Omental fat pad (tissue), 4 donors: Measurements from ENCODE around the gene CXCR2. TPM values are rescaled to one million over a fixed set of nuclear protein-coding genes. Genes with fewer than 3 reads are reported as not detected.

Experiments used
- ATAC-seq: fragments of 150-250 bp; one replicate; pipeline ENCODE4 v1.9.1; 2016; ENCODE audit warnings: mild to moderate bottlenecking, moderate library complexity; ENCODE audit not compliant: low FRiP score
- DNase-seq: peaks from one replicate; pipeline ENCODE4 v3.0.0-alpha.2; 2019; ENCODE audit warnings: low spot score
- total RNA-seq, 4 donors: library from RNA; depleted of rRNA; stranded (reverse); fragments of >200 nt; gene quantifications; one replicate each; pipeline ENCODE4 v1.1.0, GENCODE V29; 2016
- TF ChIP-seq, protein P1 (sequence below), 3 donors: fragments of 450-650 bp; IDR thresholded peaks; one replicate each; pipeline ENCODE4 v1.5.1; 2016 to 2017; ENCODE audit warnings: antibody characterized with exemption in 3 of 3, mild to moderate bottlenecking in 3 of 3, moderate library complexity in 2 of 3

CXCR2 gene
- total RNA-seq, 4 donors from 2014 or later = 0.28 to 19.2 (median 1.3) TPM

- ATAC-seq (no peak), DNase-seq (no peak)
- TF ChIP-seq, protein P1, sequence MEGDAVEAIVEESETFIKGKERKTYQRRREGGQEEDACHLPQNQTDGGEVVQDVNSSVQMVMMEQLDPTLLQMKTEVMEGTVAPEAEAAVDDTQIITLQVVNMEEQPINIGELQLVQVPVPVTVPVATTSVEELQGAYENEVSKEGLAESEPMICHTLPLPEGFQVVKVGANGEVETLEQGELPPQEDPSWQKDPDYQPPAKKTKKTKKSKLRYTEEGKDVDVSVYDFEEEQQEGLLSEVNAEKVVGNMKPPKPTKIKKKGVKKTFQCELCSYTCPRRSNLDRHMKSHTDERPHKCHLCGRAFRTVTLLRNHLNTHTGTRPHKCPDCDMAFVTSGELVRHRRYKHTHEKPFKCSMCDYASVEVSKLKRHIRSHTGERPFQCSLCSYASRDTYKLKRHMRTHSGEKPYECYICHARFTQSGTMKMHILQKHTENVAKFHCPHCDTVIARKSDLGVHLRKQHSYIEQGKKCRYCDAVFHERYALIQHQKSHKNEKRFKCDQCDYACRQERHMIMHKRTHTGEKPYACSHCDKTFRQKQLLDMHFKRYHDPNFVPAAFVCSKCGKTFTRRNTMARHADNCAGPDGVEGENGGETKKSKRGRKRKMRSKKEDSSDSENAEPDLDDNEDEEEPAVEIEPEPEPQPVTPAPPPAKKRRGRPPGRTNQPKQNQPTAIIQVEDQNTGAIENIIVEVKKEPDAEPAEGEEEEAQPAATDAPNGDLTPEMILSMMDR (IDR thresholded peaks at IDR 0.05) = no peak
Measured at GRCh38 chr2:218152172-218152571, 26.3 kb downstream of the CXCR2 start.

DNA sequence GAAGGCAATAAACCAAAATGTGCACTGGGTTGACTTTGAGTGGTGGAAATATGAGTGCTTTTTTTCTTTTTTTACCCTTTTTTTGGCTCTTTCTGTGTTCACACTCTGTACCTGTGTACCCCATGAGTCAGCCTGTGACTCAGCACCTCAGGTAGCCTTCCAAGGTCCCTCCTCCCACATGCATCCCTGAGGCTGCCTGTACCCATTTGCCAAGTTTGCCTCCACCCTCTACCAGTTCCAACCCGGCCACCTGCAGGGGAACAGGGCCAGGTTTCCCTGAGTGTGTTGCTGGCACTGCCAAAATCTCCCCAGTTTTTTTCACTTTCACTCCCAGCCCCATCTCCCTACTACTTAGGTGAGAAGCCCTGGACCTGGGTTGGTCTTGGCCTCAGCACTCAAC is 26.9 kb downstream of the CXCR2 start:
- peak; percentile 49 for ATAC-seq
- DNase-seq = no peak
- TF ChIP-seq, protein P1 (IDR thresholded peaks at IDR 0.05) = no peak

- no peak for ATAC-seq
- no peak for DNase-seq
- TF ChIP-seq, protein P1 (IDR thresholded peaks at IDR 0.05) = no peak
Measured at GRCh38 chr2:218155953-218156479, 30.2 kb downstream of the CXCR2 start.

DNA sequence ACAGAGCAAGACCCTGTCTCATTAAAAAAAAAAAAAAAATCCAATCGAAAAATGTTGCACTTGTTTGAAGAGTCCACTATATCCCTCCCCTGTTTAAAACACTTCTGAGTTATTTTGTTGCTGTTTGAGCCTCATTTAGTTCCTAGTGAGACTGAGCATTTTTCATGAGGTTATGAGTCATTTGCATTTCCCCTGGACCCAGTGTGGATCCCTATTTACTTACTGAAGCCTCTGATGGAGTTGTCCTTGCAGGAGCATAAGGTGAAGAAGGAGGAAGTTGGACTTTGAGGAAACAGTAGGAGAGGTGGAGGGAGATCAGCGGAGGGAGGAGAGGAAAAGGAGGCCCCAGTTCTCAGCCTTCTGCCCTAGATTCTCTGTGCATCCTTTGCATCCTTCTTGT is 35.8 kb downstream of the CXCR2 start:
- no peak for ATAC-seq
- TF ChIP-seq, protein P1 (IDR thresholded peaks at IDR 0.05) = no peak
- DNase-seq = no peak

GRCh38 chr2:218162814-218163213 is 37.0 kb downstream of the CXCR2 start:
- TF ChIP-seq, protein P1 (IDR thresholded peaks at IDR 0.05) = no peak
- no peak for DNase-seq
- no peak for ATAC-seq

DNA sequence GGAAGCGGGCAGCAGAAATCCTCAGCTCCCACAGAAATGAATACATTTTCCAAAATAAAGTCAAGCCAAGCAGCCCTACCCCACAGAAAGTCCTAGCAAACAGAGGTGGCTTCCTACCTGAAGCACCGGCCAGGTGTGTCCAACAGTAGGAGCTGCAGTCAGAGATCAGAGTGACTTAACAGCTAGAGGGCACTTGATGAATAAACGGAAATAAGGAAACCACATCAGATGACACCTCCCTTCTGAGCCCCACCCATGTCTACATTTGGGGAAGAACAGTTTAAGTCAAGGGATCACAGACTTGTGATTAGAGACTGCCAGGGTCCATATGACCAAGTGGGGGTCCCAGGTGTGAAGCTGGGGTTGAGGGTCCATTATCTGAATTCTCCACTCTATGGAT is 41.0 kb downstream of the CXCR2 start, which contains the start of gene CXCR1:
Gene CXCR1 (minus strand): TSS at position 172 of the 400 bp plus-strand sequence. CDS start 1,751 bp downstream, outside the sequence.
- ATAC-seq (no peak), DNase-seq (no peak)
- TF ChIP-seq, protein P1 (IDR thresholded peaks at IDR 0.05) = no peak

- ATAC-seq (no peak), DNase-seq (no peak)
- TF ChIP-seq, protein P1 (IDR thresholded peaks at IDR 0.05) = no peak
Measured at GRCh38 chr2:218168016-218168415, 42.2 kb downstream of the CXCR2 start.
